GM21360 (cell line): ENCODE results near the gene SLC11A2.

Source experiments
- ATAC-seq: cut with Tn5 transposase; IDR thresholded peaks from one replicate; pipeline ENCODE4 v1.9.1; 2021; ENCODE audit warnings: mild to moderate bottlenecking, moderate library complexity; ENCODE audit not compliant: unreplicated experiment

Gene SLC11A2

DNA sequence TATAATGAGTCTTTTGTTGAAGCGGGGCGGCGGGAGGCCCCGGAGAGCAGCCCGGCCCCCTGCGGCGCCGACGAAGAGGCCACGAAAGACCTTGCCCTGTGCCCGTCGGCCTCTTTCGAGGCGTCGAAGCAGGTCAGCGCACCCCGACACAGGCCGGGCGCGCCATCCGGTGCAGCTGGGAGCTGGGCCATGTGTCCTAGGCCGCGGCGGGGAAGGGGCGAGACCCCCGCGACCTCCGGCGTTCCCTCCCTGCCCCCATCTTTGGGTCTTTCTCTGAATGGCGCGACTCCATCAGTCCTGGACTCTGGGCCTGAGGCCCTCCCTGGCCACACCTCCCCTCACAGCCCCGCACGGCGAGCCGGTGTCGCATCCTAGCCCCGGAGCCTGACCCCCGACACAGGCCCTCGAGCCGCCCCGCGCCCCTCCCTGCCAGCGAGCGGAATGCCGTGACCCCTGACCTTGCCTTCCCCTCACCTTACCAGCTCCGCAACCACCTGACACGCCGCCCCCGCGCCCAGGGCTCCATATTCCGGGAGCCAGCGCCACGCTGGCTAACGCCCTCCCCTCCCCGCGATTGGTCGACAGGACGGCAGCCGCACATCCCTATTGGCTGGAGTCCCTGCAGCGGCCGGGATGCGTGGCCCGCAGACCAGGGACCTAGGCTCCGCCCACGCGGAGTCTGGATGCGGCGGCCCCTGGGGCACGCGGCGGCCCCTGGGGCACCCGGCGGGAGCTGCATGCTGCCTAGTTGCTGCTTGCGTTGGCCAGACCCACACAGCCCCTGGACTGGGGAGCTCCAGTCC, at the start of gene SLC11A2:
SLC11A2 (minus strand) TSS at position 549 of the 803 bp plus-strand sequence. CDS start 15,656 bp downstream, outside the sequence.
- peak; percentile 87 for ATAC-seq

DNA sequence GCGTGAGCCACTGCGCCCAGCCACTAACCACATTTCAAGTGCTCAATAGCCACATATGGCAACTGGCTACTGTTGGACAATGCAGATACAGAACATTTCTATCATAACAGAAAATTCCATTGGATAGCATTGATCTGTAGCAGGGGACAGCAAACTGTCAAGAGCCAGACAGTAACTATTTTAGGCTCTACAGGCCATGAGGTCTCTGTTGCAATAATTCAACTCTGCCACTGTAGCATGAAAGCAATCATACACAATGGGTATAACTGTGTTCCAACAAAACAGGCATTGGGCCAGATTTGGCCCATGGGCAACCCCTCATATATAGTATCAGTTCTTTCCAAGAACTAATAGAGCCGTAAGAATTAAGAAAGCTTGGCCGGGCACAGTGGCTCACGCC, 49.2 kb upstream of the SLC11A2 start:
- no peak for ATAC-seq

DNA sequence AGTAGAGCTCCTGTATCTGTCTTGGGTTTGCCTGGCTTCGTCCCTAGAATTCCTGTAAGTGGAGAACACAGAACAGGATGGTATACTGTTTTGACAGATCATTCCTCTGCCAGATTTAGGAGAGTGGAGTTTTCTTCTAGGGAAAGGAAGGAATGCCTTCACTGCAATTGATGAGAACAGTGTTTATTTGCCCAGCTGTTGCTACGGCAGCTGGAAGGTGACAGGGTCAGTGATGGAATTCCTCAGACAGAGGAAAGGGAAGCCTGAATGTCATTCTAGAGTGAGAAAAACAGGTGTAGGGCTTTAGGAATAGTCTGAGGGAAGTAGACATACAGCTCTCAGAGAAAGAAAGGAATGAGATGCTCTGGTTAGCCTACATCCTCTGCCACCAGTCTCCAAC, 45.5 kb upstream of the SLC11A2 start:
- no peak for ATAC-seq

DNA sequence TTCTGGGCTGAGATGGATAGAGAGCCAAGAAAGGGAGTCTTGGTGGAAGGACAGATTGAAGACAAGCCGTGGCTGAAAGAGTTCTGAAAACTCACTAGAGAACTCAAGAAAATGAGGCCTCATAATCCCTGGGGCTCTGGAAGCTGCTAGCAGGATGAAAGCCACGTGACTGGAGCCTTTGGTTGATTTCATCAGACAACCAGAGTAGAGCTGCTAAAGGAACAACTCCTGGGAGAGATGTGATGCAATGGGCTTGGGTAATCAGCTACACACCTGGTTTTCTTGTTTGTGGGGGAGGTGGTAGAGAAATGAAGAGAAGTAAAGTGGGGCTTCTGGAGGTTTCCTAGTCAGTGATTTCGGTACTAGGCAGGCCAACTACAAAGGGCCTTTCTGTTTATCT, 43.8 kb upstream of the SLC11A2 start:
- ATAC-seq: no peak

DNA sequence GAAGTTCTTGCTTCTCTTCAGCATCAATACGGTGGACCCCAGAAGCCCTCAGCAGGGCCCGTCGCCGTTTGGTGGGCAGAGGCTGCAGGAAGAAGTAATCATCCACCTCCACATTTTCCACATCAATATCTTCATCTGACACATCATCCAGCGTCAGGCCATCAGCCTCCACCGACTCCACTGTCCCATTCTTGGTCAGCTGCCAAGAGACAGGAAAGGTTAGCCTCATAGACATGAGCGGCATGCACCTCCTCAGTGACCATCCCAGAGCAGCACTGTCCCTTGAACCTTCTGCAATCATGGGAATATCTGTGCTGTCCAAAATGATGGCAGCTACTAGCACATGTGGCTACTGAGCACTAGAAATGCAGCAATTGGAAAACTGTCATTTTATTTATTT, 41.6 kb upstream of the SLC11A2 start:
- no peak for ATAC-seq

DNA sequence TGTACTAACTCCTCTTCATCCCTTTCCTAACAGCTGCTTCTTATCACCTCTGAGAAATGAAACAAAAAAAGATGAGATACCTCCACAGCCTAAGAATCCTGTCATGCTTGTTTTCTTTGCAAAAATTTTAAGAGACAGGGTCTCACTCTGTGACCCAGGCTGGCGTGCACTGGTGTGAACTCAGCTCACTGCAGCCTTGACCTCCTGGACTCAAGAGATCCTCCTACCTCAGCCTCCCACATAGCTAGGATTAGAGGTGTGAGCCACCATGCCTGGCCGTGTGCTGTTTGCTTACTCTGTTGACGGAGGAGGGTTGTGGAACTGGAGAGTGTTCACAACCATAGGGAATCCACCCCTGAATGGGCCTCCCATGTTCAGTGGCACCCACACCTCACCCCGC, 41.0 kb upstream of the SLC11A2 start:
- ATAC-seq: no peak

DNA sequence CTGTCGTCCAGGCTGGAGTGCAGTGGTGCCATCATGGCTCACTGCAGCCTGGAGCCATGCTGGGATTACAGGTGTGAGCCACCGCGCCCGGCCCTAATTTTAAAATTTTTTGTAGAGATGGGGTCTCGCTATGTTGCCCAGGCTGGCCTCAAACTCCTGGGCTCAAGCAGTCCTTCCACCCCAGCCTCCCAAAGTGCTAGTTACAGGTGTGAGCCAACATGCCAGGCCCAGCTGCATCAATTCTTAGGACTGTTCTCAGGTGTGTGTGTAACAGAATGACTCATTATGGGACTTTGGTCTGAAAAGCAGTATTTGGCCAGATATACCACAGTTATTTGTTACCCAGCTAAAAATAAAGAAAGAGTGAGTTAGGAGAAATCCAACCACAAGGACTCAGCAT, 39.3 kb upstream of the SLC11A2 start:
- ATAC-seq: no peak

DNA sequence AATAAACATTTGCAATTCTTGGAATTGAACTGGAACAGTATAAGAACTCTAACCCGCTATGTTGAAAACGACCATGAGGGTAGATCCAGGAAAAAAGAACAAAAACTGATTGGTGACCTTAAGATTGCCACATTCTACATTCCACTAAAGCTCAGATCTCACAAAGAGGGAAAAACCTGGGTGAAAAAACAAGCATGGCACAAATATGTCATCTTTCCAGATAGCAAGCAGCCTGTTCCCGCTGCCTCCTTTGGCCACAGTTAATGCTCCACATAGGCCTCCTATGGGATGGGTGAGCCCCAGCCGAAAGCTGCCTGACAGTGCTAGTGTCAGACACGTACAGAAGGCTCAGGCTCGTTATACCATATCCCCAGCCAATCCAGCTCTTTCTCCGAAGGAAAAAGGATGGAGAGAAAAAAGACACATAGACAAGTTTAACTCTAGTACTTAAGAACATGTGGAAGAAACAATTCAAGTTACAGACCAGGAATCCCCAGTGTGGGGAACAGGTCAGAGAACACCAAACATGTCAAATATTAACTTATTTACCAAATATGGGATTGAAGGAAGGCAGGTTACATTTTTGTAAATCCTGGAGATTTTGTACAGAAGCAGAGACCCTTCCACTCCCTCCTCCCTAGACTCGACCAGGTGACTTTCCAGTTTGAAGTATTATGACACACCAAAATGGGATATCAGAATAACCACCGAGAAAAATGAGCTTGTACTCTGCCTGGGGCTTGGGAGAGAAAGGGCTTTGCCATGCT, 36.6 kb upstream of the SLC11A2 start:
- no peak for ATAC-seq

DNA sequence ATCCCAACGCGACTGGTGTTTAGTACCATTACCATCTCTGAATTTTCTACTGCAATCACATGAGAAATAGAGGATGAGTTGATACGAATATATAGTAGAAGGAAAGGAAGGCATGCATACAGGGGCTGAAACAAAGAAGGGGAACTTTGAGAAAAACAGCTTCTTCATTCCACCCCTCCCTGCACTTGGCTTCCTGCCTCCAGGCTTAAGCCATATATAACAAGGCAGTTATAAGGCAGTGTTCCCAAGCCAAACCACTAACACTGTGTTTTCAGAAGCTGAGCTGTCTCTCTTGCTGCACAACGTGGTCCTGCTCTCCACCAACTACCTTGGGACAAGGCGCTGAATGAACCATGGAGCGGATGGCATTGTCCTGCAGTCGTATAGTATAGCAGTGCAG, 32.9 kb upstream of the SLC11A2 start:
- no peak for ATAC-seq

DNA sequence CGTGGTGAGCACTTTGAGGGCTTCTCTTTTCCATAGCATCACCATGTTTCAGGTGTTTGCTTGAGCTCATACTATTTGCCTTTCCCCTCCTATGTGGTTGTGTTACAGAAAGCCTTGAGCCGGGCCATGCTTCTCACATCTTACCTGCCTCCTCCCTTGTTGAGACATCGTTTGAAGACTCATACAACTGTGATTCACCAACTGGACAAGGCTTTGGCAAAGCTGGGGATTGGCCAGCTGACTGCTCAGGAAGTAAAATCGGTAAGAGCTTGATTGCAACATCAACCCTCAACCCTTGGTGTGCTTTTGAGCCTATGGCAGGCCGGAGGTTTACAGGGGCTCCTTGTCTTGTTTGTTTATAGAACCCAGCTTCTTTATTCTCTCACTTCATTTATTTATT, 30.1 kb upstream of the SLC11A2 start:
- ATAC-seq: no peak

DNA sequence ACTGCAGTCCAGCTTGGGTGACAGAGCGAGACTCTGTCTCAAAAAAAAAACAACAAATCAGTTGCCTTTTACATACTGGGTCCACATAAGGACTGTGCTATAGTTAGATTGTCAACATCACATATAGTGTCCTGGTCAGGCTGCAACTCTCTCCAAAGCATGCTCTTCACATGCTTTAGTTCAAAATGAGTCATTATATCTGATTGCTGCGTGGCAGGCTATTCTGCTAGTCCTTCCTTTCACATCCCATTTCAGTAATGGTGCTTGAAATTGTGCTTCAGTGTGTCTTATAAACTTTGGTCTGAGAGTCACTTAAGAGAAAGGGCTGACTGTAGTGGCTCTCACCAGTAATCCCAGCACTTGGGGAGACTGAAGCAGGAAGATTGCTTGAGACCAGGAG, 28.9 kb upstream of the SLC11A2 start:
- no peak for ATAC-seq

DNA sequence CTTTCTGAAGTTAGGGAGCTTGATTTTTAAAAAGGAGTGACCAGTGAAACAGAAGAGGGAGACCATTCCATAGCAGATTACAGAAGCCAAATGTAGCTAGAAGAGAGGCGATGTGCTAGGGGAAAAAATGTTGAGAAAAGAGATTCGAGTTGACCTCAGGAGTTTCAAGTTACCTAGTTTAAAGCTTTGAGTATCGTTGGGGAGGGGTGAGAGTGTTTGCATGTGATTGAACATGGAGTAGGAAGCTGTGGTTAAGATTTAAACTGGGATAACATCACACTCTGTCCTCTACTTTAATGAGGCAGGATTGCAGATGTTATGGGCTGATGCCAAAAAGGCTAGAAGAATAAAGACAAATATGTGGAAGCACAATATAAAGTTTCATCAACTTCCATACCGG, 25.6 kb upstream of the SLC11A2 start:
- no peak for ATAC-seq

DNA sequence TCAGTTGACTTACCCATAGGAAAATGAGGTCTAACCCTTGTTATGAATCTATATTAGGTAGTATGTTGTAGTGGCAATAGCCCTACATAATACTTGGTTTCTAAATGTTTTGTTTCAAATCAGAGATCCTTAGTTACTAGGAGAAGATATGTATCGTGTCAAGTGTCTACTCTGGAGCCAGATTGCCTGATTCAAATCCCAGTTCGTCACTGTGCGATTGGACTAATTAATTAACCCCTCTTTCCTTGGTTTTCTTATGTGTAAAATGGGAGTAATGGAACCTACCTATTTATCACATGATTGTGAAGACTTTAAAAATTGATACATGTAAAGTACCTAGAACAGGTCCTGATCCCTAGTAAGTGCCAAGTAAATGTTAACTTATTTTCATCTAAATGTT, 23.3 kb upstream of the SLC11A2 start:
- no peak for ATAC-seq

DNA sequence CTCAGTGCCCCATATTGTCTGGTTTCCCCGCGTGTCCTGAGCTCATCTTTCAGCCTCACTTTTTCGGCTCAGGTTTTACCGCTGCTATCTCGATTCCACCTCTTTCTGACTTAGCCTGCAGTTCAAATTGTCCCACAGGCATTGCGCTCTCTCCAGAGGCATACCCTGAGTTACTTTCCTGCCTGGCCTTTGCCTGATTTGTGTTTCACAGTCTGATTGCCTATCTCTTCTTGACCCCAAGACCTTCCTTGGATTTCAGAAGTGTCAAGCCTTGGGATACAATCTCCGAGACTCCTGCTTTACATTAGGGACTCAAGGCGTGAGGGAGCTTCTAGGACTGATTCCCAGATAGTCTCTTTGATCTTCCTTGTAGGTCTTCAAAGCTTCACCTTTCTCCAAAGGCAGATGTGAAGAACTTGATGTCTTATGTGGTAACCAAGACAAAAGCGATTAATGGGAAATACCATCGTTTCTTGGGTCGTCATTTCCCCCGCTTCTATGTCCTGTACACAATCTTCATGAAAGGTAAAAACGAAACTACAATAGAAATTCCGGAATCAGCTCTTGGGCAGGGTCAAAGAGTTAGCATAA, 22.6 kb upstream of the SLC11A2 start:
- no peak for ATAC-seq

DNA sequence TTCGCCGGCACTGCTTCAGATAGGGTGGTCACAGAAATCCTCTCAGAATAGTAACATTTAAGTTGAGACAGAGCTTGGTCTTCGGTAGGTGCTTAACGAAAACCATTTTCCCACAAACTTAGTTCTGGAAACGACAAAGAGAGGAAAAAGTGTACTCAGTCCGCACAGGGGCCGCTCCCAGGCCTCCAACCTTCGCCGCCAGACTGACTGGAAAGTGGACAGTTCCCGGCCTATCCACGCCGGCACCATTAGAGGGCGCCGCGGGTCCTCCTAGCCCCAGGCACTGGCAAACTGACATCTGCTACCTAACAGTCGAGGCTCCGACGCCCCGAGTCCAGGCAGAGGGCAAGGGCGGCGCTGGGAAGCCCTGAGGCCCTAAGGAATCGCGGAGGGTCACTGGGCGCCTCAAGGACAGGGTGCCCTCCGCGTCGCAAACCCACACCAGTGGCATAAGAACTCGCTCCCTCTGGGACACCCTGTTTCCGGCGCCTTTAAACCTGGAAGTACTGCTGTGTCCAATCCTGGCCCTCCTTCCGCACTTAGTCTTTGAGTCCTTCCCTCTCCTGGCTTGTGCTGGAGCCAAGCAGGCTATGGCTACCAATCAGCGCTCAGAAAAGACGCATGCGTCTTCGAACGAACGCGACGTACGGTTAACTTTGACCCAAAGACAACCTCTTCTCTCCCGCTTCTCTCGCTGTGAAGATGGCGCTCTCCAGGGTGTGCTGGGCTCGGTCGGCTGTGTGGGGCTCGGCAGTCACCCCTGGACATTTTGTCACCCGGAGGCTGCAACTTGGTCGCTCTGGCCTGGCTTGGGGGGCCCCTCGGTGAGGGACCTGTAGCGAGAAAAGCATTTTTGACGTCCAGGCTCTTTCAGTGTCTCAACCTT, 21.7 kb upstream of the SLC11A2 start, which contains the start of gene LETMD1:
LETMD1 (plus strand) TSS at position 673 of the 886 bp plus-strand sequence; CDS start at position 703, 30 bp downstream.
- peak; percentile 92 for ATAC-seq

DNA sequence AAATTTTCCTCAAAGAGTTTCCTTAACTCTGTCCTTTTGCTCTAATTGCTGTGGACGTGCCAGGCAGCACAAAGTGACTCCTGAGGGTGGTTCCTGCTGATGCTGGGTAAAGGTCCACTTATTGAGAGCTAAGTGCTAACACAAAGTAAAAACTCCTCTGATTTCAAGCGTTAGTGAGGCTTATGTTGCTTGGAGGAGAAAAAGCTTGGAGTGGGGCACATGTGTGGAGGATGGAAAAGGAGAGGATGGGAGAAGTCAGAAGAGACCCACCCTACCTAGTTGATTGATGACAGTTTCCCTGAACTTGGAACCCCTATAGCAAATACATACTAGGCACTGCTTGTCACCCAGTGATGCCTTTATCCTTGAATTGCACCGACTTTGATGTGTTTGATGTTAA, 10.1 kb upstream of the SLC11A2 start:
- ATAC-seq: no peak

DNA sequence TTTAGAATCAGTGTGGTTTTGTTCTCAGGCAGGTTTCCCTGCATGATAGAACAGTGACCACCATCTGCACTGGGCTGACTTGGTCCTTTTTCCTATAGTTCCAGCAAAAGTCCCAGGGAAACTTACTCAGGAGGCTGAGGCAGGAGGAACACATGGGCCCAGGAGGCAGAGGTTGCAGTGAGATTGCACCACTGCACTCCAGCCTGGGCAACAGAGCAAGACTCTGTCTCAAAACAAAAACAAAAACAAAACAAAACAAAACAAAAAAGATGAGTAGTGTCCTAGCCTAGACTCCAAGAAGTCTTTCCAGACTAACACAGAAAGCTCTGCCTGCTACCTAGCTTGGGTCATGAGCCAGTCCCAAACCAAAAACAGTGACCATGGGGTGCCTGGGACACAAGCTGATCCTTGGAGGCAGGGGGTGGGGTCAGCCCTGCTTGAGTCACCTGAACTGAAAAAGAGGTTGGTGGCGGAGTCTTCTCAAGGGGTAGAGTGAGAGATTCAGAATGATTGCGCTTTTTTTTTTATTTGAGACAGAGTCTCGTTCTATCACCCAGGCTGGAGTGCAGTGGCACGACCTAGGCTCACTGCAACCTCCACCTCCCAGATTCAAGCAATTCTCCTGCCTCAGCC, 7.4 kb upstream of the SLC11A2 start:
- no peak for ATAC-seq

DNA sequence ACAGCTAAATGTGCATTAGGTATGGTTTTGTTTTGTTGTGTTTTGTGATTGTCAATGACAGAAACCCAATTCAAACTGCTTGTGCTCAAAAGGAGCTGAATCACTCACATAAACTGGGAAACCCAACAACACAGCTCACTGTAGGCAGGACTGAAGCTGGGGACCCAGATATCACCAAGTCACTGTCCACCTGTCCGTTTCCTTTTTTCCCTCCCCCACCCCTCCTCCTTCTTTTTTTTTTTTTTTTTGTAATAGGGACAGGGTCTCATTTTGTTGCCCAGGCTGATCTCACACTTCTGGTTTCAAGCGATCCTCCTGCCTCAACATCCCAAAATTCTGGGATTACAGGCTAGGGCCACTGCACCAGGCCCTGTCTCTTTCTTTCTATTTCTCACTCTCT, 6.9 kb upstream of the SLC11A2 start:
- no peak for ATAC-seq

DNA sequence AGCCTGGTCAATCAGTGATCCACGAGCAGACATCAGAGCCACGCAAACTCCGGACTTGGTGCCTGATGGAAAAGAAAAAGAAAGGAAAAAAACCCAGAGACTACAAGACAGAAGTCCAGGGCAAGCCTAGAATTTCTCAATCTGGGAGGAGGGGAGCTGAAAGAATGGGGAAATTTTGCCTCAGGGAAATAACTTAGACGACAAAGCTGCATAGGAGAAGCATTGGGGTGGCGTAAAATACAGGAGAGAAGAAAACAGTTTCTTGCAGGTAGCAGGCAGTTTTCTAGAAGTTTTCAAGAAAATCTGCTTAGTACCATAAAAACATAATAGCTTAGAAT, 2.6 kb upstream of the SLC11A2 start:
- no peak for ATAC-seq

DNA sequence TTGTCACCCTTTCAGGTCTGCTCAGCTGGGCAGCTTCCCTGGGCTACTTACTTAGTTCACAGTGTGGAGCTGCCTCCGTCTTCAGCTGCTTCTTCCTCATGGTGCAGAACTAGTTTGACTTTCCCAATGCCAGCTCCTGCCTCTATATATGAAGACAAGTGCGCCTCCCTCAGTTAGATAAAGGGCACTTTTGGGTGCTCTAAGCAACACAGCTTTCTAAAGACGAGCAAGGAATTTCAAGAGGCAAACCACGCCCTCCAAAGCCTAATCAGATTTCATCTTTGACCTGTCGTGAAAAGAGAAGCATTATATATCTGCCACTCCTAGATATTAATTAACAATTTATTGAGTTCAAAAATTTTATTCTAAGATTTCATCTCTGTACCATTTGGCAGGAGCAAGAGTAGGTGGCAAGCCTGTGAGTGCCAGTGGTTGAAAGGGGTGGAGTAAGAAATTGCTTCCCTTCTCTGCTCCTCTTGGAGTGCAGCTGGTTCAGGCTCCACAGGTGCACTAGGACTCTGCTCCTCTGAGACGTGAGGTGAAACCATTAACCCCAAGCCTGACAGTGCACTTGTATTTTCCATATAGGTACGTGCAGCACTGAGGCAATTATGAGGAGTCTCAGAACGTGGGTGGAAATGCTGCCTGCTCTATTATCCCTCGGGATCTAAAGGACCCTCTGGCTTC, 2.1 kb upstream of the SLC11A2 start:
- no peak for ATAC-seq
